CD14-positive monocyte (primary cell): ENCODE measurements around the gene PAEP. TPM values are rescaled to one million over a fixed set of nuclear protein-coding genes. Genes with fewer than 3 reads are reported as not detected.

Experiments used
- DNase-seq, 3 donors: peaks; one replicate each; pipeline ENCODE4 v3.0.0-alpha.2; 2011 to 2022
- H2AFZ ChIP-seq: 2 replicates; pipeline ENCODE4 v1.6.0; 2012; ENCODE audit warnings: mild to moderate bottlenecking, low read depth, low read length, inconsistent platforms; ENCODE audit not compliant: insufficient read depth, poor library complexity, severe bottlenecking
- H3K27ac ChIP-seq, 2 donors: 1 replicate in 1 of 2; 2 replicates in 1 of 2; pipeline ENCODE4 v1.5.1; 2012 to 2013; ENCODE audit warnings: low read length in 2 of 2, control low read depth in 1 of 2, inconsistent platforms in 1 of 2, low read depth in 1 of 2, mild to moderate bottlenecking in 1 of 2
- H3K27me3 ChIP-seq, 2 donors: one replicate each; pipeline versions ENCODE4 v1.6.0 to v1.6.1; 2011 to 2013; ENCODE audit warnings: low read length in 2 of 2; ENCODE audit not compliant: control insufficient read depth in 2 of 2, insufficient read depth in 2 of 2
- H3K36me3 ChIP-seq, 2 donors: replicated peaks in 1 of 2; 1 replicate in 1 of 2; 2 replicates in 1 of 2; pipeline versions ENCODE4 v1.5.1 to v1.6.1; 2012 to 2013; ENCODE audit warnings: low read length in 2 of 2, control low read depth in 1 of 2, inconsistent platforms in 1 of 2, mild to moderate bottlenecking in 1 of 2; ENCODE audit not compliant: insufficient read depth in 2 of 2, control insufficient read depth in 1 of 2
- H3K4me1 ChIP-seq, 2 donors: 1 replicate in 1 of 2; 2 replicates in 1 of 2; pipeline versions ENCODE4 v1.5.1 to v1.6.1; 2012 to 2013; ENCODE audit warnings: low read length in 2 of 2, control low read depth in 1 of 2, inconsistent platforms in 1 of 2, mild to moderate bottlenecking in 1 of 2, moderate library complexity in 1 of 2; ENCODE audit not compliant: insufficient read depth in 2 of 2, control insufficient read depth in 1 of 2
- H3K4me2 ChIP-seq: replicated peaks from 2 replicates; pipeline ENCODE3; 2012; ENCODE audit warnings: low read length, moderate library complexity, mild to moderate bottlenecking; ENCODE audit not compliant: poor library complexity, severe bottlenecking; ENCODE audit errors: extremely low read depth
- H3K4me3 ChIP-seq, 3 experiments: fragments of 200-600 bp in 1 of 3; sonication (generic) in 1 of 3; replicated peaks in 1 of 3; 1 replicate in 2 of 3; 2 replicates in 1 of 3; pipeline ENCODE4 v1.5.1; 2011 to 2013; ENCODE audit warnings: low read length in 3 of 3, mild to moderate bottlenecking in 3 of 3, control low read depth in 2 of 3, low read depth in 2 of 3, inconsistent platforms in 1 of 3, moderate library complexity in 1 of 3
- H3K79me2 ChIP-seq: 2 replicates; pipeline ENCODE4 v1.6.0; 2012; ENCODE audit warnings: mild to moderate bottlenecking, control low read depth, inconsistent platforms, low read length, moderate library complexity; ENCODE audit not compliant: insufficient read depth
- H3K9ac ChIP-seq: 2 replicates; pipeline ENCODE4 v1.6.0; 2017; ENCODE audit warnings: low read length, mild to moderate bottlenecking; ENCODE audit not compliant: insufficient read depth, poor library complexity, severe bottlenecking
- H3K9me3 ChIP-seq, 2 donors: replicated peaks in 1 of 2; 1 replicate in 1 of 2; 2 replicates in 1 of 2; pipeline versions ENCODE4 v1.5.1 to v1.6.1; 2012 to 2013; ENCODE audit warnings: low read length in 2 of 2, control low read depth in 1 of 2; ENCODE audit not compliant: control insufficient read depth in 1 of 2, insufficient read depth in 1 of 2
- H4K20me1 ChIP-seq: 2 replicates; pipeline ENCODE4 v1.6.0; 2012; ENCODE audit warnings: mild to moderate bottlenecking, low read length, control low read depth, moderate library complexity; ENCODE audit not compliant: insufficient read depth
- H3K27ac Mint-ChIP-seq, 7 donors: one replicate each; pipeline ENCODE4 v1.8.0; 2020; ENCODE audit warnings: mild to moderate bottlenecking in 7 of 7, mixed read lengths in 7 of 7, moderate library complexity in 6 of 7, inconsistent platforms in 2 of 7
- H3K27me3 Mint-ChIP-seq, 3 donors: one replicate each; pipeline ENCODE4 v1.8.0; 2021 to 2022; ENCODE audit warnings: low read depth in 3 of 3, mild to moderate bottlenecking in 3 of 3, mixed read lengths in 3 of 3, moderate library complexity in 3 of 3, inconsistent platforms in 1 of 3
- H3K36me3 Mint-ChIP-seq, 2 donors: one replicate each; pipeline ENCODE4 v1.8.0; 2020; ENCODE audit warnings: mixed read lengths in 2 of 2, inconsistent platforms in 1 of 2, mild to moderate bottlenecking in 1 of 2
- H3K4me1 Mint-ChIP-seq: one replicate; pipeline ENCODE4 v1.8.0; 2020; ENCODE audit warnings: mild to moderate bottlenecking, mixed read lengths
- H3K4me3 Mint-ChIP-seq, 2 donors: one replicate each; pipeline ENCODE4 v1.8.0; 2020; ENCODE audit warnings: mild to moderate bottlenecking in 2 of 2, mixed read lengths in 2 of 2, moderate library complexity in 1 of 2
- H3K9me3 Mint-ChIP-seq, 7 donors: one replicate each; pipeline ENCODE4 v1.8.0; 2020 to 2022; ENCODE audit warnings: mixed read lengths in 7 of 7, mild to moderate bottlenecking in 6 of 7, moderate library complexity in 6 of 7, inconsistent platforms in 2 of 7
- CTCF ChIP-seq: fragments of 200-600 bp; IDR thresholded peaks from one replicate; pipeline ENCODE4 v1.8.0; 2022; ENCODE audit warnings: antibody characterized with exemption, mild to moderate bottlenecking
- WGBS: methylation state at CpG from one replicate; pipeline ENCODE4 v1.1.5; 2013; ENCODE audit warnings: missing lambda C conversion rate; ENCODE audit not compliant: insufficient coverage; 5-methylcytosine and 5-hydroxymethylcytosine counted together
- intact Hi-C, 2 donors: fragments of 100-400 bp; cut with micrococcal nuclease; formaldehyde crosslinking; loops; one replicate each; pipeline versions ENCODE4 v1.15.0 to v1.15.1; 2023
- polyA plus RNA-seq, 3 donors: library from polyadenylated mRNA; depleted of rRNA in 1 of 3; unstranded in 2 of 3; stranded (reverse) in 1 of 3; fragments of 300-500 nt in 2 of 3; fragments of >200 nt in 1 of 3; fragmentation: Illumina TruSeq in 2 of 3; gene quantifications; 1 replicate in 2 of 3; 2 replicates in 1 of 3; pipeline ENCODE4 v1.2.3, GENCODE V29; 2012 to 2021

The PAEP gene
- polyA plus RNA-seq, 3 donors = not detected

- Histone ChIP-seq H3K27ac (no peak overlapping the region), H2AFZ (no peak overlapping the region), H3K4me3 (no peak overlapping the region), H3K36me3 (no peaks in the 10 kb centered on the region), H3K9ac (no peak overlapping the region), H3K9me3 (no peaks in the 10 kb centered on the region), H3K4me1 (no peaks in the 10 kb centered on the region), H3K79me2 (no peaks in the 10 kb centered on the region), H4K20me1 (no peaks in the 10 kb centered on the region), H3K4me2 (no peak overlapping the region), H3K27me3 (no peaks in the 10 kb centered on the region)
- no peak for DNase-seq
- intact Hi-C loops = no loop called here
- no peak for TF ChIP-seq CTCF
- Mint-ChIP-seq H3K4me3 (no peak overlapping the region), H3K4me1 (no peaks in the 10 kb centered on the region), H3K36me3 (no peaks in the 10 kb centered on the region), H3K9me3 (peaks cover 0 to 3% (median 0%) of the 10 kb centered on the region in 7 donors), H3K27ac (no peak overlapping the region), H3K27me3 (peaks cover 0 to 2% (median 0%) of the 10 kb centered on the region in 3 donors)
- 25% methylated on average over 2 of the region's 2 CpGs for WGBS
Measured at GRCh38 chr9:135579356-135579755, 17.8 kb downstream of the PAEP start.

GRCh38 chr9:135579889-135580660 is 18.5 kb downstream of the PAEP start:
- Histone ChIP-seq H3K9me3 (no peaks in the 10 kb centered on the region), H4K20me1 (no peaks in the 10 kb centered on the region), H3K4me1 (no peaks in the 10 kb centered on the region), H3K79me2 (no peaks in the 10 kb centered on the region), H3K27me3 (no peaks in the 10 kb centered on the region), H3K36me3 (no peaks in the 10 kb centered on the region), H3K4me2 (no peak overlapping the region), H3K4me3 (no peak overlapping the region), H3K9ac (no peak overlapping the region), H3K27ac (no peak overlapping the region), H2AFZ (no peak overlapping the region)
- H3K27ac Mint-ChIP-seq = no peak overlapping the region
- no peak overlapping the region for H3K4me3 Mint-ChIP-seq
- DNase-seq = no peak
- H3K9me3 Mint-ChIP-seq = peaks cover 0 to 3% (median 0%) of the 10 kb centered on the region in 7 donors
- no peak for TF ChIP-seq CTCF
- WGBS = 71% methylated on average over 7 of the region's 10 CpGs
- intact Hi-C loops = no loop called here
- H3K36me3 Mint-ChIP-seq = no peaks in the 10 kb centered on the region
- H3K4me1 Mint-ChIP-seq = no peaks in the 10 kb centered on the region
- no peaks in the 10 kb centered on the region for H3K27me3 Mint-ChIP-seq
